Measurements from ENCODE around the gene KREMEN1.

KREMEN1 gene

DNA sequence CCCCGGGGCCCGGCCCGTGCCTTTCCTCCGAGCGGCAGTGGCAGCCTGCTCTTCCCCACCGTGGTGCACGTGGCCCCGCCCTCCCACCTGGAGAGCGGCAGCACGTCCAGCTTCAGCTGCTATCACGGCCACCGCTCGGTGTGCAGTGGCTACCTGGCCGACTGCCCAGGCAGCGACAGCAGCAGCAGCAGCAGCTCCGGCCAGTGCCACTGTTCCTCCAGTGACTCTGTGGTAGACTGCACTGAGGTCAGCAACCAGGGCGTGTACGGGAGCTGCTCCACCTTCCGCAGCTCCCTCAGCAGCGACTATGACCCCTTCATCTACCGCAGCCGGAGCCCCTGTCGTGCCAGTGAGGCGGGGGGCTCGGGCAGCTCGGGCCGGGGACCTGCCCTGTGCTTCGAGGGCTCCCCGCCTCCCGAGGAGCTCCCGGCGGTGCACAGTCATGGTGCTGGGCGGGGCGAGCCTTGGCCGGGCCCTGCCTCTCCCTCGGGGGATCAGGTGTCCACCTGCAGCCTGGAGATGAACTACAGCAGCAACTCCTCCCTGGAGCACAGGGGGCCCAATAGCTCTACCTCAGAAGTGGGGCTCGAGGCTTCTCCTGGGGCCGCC is 23.1 kb upstream of the KREMEN1 start:
- DNase-seq, result no peak

- DNase-seq, result no peak
These were observed 22.4 kb upstream of the KREMEN1 start for GRCh38 chr22:29050457-29050856.

DNA sequence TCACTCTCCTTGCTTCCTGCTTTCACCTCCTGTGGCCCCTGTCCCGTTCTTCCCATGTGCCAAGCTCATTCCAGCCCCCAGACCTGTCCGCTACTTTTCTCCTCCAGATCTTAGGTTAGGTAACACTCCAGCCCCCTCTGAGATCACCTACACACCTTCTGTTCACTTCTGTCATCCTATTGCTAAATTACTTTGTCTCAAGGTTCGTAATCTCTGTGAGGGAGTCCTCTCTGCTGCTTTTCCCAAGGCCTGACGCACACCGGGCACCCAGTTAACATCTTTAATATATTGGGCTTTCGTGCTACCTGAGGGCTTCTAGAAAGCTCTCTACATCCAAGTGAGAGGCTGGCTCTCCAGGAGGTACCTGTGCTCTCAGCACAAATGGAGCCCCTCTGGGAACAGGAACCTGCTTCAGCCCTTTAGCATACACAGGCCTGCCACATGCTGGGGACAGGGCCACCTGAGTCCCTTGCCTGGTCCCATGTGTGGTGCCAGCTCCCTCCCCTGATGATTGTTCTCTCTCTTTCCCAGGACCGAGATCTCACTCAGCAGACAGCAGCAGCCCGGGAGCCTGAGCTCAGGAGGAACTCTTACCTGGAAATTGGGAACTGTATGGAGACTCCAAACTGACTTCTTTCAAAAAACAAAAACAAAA is 19.7 kb upstream of the KREMEN1 start:
- DNase-seq, result no peak

GRCh38 chr22:29054251-29054767 is 18.5 kb upstream of the KREMEN1 start:
- no peak for DNase-seq

- no peak for DNase-seq
These were observed 17.5 kb upstream of the KREMEN1 start for GRCh38 chr22:29055192-29055830.

DNA sequence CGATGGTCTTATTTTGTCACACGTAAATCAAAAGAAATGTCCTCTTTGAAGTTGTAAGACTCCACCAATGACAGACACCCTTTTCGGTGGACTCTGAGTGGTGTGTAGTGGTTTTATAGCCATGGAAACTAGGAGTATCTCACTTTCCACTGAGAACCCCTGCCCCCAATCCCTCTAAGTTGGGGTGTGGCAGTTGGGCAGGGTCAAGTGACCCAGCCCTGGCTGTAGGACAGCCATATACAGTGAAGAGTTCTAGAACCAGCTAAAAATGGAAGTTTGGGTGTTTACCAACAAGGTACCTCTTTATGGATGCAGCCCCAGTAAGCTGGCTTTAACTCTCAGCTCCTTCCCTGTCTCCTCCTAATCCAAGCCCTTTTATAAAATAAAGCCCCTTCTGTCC is 16.4 kb upstream of the KREMEN1 start:
- DNase-seq, result no peak

DNA sequence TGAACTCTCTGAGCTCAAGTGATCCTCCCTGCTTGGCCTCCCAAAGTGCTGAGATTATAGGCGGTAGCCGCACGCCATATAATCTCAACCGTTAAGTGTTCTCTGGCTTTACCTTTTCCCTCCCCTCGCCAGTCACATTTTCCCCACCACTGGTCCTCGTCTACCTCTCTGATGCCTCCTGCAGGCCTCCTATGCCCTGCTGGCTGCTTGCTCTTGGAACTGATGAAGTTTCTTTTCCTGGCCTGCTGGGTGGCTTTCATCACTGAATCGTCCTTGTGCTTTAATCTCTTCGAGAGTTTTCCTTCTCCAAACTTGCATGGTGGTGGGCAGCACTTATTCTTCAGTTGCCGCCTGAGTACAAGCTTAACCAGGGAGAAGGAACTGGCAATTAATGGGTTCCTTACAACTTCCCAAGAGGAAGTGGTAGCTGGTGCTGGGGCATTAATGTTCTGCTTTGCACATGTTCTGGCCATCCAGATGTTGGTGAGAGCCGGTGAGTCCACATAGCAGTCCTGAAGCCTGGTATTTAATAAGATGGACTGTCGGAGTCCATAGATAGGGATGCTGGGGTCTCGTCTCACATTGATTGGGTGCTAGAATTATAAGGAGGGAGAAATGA is 12.5 kb upstream of the KREMEN1 start:
- DNase-seq, result no peak

DNA sequence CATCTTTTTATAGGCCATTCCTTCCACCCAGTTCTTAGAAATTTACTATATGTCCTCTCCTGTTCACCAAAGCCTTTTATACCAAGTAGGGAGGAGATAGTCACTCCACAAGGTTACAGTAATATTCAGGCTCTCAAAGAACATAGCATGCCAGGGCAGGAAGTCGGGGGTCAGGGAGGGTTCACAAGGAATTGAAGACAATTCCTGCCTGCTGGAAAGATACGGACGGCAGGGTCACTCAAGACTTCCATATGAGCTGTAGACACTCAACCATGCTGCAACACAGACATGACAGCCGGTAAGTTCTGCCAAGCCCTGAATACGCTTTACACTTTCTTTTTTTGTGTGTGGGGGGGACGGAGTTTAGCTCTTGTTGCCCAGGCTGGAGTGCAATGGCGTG is 11.9 kb upstream of the KREMEN1 start:
- DNase-seq, result no peak

DNA sequence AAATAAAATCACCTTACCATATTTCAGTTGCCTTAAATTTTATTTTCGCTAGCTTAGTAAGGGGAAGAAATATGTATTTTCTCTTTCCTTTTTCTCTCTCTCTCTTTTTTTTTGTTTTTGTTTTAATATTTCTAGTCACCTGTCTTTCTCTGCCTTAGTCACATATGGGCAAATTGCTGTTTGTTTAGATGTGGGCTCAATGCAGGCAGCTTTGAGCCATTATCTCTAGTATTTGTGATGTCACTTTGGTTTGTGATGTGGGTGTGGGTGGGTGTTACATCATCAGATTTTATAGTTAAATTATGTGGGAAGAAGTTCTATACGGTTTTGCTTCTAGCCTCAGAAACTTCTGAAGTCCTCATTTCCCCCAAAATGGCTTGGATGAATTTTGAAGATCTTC is 11.1 kb upstream of the KREMEN1 start, which contains the start of gene C22orf31:
C22orf31 (minus strand) TSS at position 59 of the 400 bp plus-strand sequence; CDS start at position 20, 39 bp downstream.
- no peak for DNase-seq

GRCh38 chr22:29062286-29062821 is 10.5 kb upstream of the KREMEN1 start:
- DNase-seq, result no peak

DNA sequence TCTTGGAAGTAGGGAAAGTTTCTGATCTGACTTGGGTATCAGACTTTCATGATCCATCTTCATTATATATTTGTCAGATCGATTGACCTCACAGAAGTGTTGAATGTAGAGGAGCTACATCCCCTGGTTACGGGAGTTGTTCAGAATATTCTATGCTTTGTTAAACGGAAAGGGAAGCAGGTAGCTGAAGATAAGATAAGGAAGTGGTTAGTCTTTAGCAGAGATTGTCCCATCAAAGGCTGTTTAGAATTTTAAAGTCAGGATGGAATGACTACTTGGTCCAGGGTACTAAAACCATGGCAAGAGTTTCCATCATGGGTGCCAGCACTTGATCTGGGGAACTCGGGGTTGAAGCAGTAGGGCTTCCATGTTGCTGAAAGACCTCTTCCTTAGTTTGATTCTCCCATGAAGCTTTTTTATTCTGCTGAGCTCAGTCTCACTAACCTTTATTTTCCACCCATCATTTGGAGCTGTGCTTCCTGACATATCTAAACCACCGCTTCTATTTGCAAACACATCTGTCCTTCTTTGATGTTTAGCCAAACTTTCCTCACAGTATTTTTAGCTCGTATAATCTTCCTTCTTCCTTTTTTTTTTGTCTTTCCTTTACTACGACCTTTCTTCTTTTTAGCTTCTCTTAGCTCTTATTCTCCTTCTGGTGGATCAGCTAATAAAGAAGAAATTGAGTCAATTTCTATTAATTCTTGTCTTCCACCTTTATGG is 7.2 kb upstream of the KREMEN1 start:
- no peak for DNase-seq

DNA sequence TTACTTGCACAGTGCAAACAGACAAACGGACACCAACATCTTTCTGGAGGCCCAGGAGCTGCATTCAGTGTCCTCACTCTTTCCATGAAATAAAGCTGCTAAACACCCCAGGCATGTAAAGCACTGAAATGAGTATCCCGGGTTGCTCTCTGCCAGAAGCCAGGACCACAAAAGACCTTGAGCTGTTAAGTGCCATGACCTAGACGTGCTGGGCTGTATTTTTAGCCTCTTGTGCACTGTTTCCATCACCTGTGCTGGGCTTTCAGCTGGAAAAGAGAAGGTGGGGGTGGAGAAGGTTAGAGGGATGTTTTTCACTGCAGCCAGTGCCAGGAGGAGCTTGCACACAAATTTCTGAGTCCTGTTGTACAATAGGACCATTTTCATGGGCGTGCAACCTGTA is 3.4 kb upstream of the KREMEN1 start:
- DNase-seq, result no peak

DNA sequence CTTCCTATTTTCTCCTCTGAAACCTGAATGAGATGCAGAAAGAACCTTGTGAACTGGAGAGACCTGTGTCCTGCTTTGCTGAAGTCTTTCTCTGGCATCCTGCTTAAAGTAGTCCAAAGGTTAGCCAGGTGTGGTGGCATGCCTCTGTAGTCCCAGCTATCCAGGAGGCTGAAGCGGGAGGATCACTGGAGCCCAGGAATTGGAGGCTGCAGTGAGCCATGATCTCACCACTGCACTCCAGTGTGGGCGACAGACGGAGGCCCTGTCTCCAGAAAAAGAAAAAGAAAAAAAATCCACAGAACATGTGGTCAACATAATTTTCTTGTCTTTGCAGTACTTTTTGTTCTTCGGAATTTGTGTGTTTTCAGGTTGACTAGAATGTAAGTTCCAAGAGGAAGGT is 2.3 kb upstream of the KREMEN1 start:
- no peak for DNase-seq

DNA sequence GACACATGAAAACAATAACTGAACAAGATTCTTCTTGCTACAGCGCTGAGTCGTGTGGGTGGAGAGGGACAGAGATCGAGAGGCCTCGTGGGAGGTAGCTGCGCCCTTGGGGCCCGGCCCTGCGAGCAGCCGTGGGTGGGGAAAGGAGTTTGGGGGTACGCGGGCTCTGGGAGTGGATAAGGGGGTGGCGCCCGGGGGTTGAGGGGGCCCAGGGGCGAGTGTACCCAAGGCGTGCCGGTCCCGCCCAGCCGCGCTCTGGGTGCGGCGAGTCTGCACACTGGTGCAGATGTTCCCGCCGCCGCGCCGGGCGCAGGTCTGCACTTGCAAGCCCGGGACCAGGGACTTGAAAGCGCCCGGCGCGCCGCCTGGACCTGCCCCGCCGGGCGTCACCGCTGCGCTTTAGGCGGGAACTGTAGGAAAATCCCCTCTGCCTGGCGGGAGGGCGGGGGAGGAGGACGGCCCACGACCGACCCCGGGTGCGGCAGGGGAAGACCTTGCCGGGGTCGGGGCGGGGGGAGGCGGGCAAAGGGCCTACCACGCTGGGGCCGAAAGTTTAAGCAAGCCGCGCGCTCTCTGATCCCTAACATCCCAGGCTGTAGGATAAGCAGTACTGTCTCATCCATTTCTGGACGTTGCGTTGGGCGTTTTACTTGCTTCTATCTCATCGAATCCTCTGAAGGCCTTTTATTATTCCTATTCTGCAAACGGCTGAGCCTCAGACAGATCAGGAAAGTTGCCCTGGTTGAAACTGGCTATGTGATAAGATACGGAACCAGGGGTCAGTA is 1.4 kb upstream of the KREMEN1 start:
- DNase-seq, result no peak

DNA sequence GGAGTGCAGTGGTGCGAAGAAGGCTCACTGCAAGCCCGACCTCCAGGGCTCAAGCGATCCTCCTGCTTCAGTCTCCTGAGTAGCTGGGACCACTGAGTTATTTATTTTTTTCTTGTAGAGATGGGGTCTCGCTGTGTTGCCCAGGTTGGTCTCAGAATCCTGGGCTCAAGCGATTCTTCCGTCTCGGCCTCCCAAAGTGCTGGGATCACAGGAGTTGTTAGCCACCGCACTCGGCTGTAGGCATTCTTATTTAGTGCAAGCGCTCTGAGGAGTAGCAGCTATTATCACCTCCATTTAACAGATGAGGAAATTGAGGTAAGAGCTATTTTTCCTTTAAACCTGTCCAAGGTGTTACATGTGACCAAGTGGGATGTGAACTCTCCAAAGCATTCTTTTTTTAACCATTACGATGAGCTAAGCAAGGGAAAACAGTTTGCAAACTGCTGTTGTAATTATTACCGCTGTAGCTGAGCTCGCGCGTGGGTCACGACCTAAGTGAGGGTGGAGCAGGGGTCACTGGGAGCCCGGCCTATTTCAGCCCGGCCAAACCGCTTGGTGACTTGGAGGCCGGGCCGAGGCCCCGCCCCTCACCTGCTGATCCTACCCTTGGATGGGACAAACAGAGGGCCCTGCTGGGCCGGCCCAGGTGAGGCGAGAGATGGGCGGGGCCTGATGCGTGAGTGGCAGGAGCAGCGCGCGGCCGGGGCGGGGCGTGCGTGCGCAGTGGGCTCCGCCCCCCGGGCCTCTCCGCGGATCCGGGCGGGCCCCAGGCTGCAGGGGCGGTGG is 449 bp upstream of the KREMEN1 start:
- peak; percentile 46 for DNase-seq

GRCh38 chr22:29073618-29074275 is 912 bp downstream of the KREMEN1 start:
- DNase-seq, result no peak

- DNase-seq, result no peak
These were observed 1.5 kb downstream of the KREMEN1 start for GRCh38 chr22:29074276-29074772.

DNA sequence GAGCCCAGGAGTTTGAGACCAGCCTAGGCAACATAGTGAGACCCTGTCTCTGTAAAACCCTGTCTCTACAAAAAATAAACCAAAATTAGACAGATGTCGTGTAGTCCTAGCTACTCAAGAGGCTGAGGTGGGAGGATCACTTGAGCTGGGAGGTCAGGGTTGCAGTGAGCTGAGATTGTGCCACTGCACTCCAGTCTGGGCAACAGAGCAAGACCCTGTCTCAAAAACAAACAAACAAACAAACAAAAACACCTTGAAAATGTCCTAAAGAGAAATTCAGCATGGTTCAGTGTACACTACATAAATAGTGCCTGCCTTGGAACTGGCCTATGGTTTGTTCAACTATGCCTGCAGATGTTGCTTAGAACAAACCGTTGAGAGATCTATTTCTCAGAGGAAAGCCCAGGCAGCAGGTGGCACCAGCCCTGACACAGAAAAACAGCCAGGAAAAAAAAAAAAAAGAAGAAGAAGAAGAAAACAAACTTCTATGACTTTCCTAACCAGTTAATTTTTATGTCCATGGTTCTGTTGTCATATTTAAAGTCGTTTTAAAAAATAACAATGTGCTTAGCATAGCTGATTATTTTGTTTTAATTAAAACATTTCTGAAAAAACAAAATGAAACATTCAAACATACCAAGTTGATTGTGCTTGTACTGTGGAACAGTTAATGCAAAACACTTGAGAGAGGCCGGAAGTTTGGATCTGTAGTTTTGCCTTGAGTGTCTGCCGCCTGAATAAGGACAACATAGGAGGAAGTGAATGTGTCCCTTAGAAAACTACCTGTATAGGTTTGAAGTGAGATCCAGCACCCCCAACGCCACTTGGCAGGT is 5.4 kb downstream of the KREMEN1 start:
- no peak for DNase-seq

- DNase-seq, result no peak
These were observed 6.0 kb downstream of the KREMEN1 start for GRCh38 chr22:29078869-29079207.
